ENCODE measurements around the gene PXMP4.

- TF ChIP-seq CTCF (IDR thresholded peaks at IDR 0.05; ENCODE audit: poor library complexity, severe bottlenecking): no peak
- TF ChIP-seq SMC3 (conservative IDR thresholded peaks at IDR 0.05; ENCODE audit: poor library complexity): no peak
- no peak for TF ChIP-seq POLR2AphosphoS5 (IDR thresholded peaks at IDR 0.05)
- TF ChIP-seq TAF1 (IDR thresholded peaks at IDR 0.05; ENCODE audit: low read depth): no peak
These were observed 45.5 kb upstream of the PXMP4 start for GRCh38 chr20:33765592-33765991.

Measured in neural cell (in vitro differentiated cells).